H1 (cell line): ENCODE data around the gene MMP24OS. TPM values are rescaled to one million over a fixed set of nuclear protein-coding genes. Genes with fewer than 3 reads are reported as not detected.

Experiments
- CTCF ChIA-PET: fragments of 300-600 bp; sonication (Branson Sonifier 250); formaldehyde crosslinking; loops from one replicate; lab custom pipeline; 2021; ENCODE audit not compliant: partially characterized antibody; lab: Charles Lee
- POLR2A ChIA-PET: fragments of 300-600 bp; sonication (Branson Sonifier 250); formaldehyde crosslinking; loops from one replicate; lab custom pipeline; 2021; ENCODE audit warnings: inconsistent platforms; ENCODE audit not compliant: partially characterized antibody; lab: Charles Lee
- DNase-seq, 2 experiments: peaks; one replicate each; pipeline versions ENCODE4 v3.0.0 to v3.0.0-alpha.2; 2010 to 2022; ENCODE audit warnings: low spot score in 2 of 2, low read depth in 1 of 2, mixed read lengths in 1 of 2
- FAIRE-seq: peaks from 2 replicates; lab custom pipeline; 2011; peaks lifted over from hg19 to GRCh38; lab: Jason Lieb, UNC
- H2AFZ ChIP-seq: 2 replicates; pipeline ENCODE4 v1.8.1; 2012; ENCODE audit warnings: low read length, inconsistent platforms
- H2AK5ac ChIP-seq: 2 replicates; pipeline ENCODE4 v1.6.1; 2013; ENCODE audit warnings: low read depth, low read length
- H2BK120ac ChIP-seq: replicated peaks from 2 replicates; pipeline ENCODE3; 2013; ENCODE audit warnings: low read depth, low read length, inconsistent platforms
- H2BK12ac ChIP-seq: 2 replicates; pipeline ENCODE4 v1.6.1; 2013; ENCODE audit warnings: low read depth, low read length
- H2BK15ac ChIP-seq: 2 replicates; pipeline ENCODE4 v1.6.1; 2013; ENCODE audit warnings: low read length
- H2BK20ac ChIP-seq: 2 replicates; pipeline ENCODE4 v1.6.1; 2013; ENCODE audit warnings: low read length
- H2BK5ac ChIP-seq: 2 replicates; pipeline ENCODE4 v1.6.1; 2013; ENCODE audit warnings: low read depth, low read length
- H3K14ac ChIP-seq: 2 replicates; pipeline ENCODE4 v1.6.1; 2013; ENCODE audit warnings: inconsistent platforms; ENCODE audit not compliant: insufficient read length
- H3K18ac ChIP-seq: 2 replicates; pipeline ENCODE4 v1.6.1; 2013; ENCODE audit warnings: low read length; ENCODE audit errors: extremely low read depth
- H3K23ac ChIP-seq: 2 replicates; pipeline ENCODE4 v1.6.1; 2013; ENCODE audit warnings: inconsistent platforms; ENCODE audit not compliant: insufficient read length
- H3K23me2 ChIP-seq: 2 replicates; pipeline ENCODE4 v1.6.1; 2013; ENCODE audit warnings: low read depth, low read length
- H3K27ac ChIP-seq: 2 replicates; pipeline ENCODE4 v1.6.1; 2011; ENCODE audit warnings: low read depth, low read length, inconsistent platforms
- H3K27me3 ChIP-seq, 4 experiments: replicated peaks in 1 of 4; 1 replicate in 1 of 4; 2 replicates in 3 of 4; pipeline versions ENCODE4 v1.6.1 to v1.8.1; 2011 to 2013; ENCODE audit warnings: low read length in 3 of 4, mild to moderate bottlenecking in 3 of 4, inconsistent platforms in 2 of 4, mixed read lengths in 2 of 4, moderate library complexity in 1 of 4; ENCODE audit not compliant: control insufficient read depth in 3 of 4, insufficient read depth in 3 of 4; ENCODE audit errors: extremely low read depth in 1 of 4
- H3K36me3 ChIP-seq, 4 experiments: 2 replicates each; pipeline versions ENCODE4 v1.6.1 to v1.8.1; 2011 to 2013; ENCODE audit warnings: mild to moderate bottlenecking in 4 of 4, low read length in 3 of 4, moderate library complexity in 2 of 4, control low read depth in 1 of 4, inconsistent platforms in 1 of 4; ENCODE audit not compliant: insufficient read depth in 4 of 4, control insufficient read depth in 2 of 4
- H3K4ac ChIP-seq: replicated peaks from 2 replicates; pipeline ENCODE3; 2013; ENCODE audit warnings: low read length, low read depth, mixed read lengths, inconsistent platforms; ENCODE audit not compliant: insufficient read length
- H3K4me1 ChIP-seq, 4 experiments: replicated peaks in 1 of 4; 1 replicate in 1 of 4; 2 replicates in 3 of 4; pipeline versions ENCODE4 v1.6.1 to v1.8.1; 2011 to 2013; ENCODE audit warnings: low read length in 3 of 4, inconsistent platforms in 2 of 4, mixed read lengths in 1 of 4; ENCODE audit not compliant: insufficient read depth in 4 of 4, control insufficient read depth in 3 of 4
- H3K4me2 ChIP-seq, 2 experiments: 2 replicates each; pipeline versions ENCODE4 v1.6.1 to v1.8.1; 2011 to 2013; ENCODE audit warnings: low read depth in 2 of 2, low read length in 2 of 2, control low read depth in 1 of 2, inconsistent platforms in 1 of 2, mild to moderate bottlenecking in 1 of 2; ENCODE audit not compliant: insufficient read depth in 1 of 2
- H3K4me3 ChIP-seq, 4 experiments: fragments of 200-600, 300-600 bp in 1 of 4; sonication (generic), shearing (Covaris generic), sonication (Bioruptor Twin) in 1 of 4; 2 replicates each; pipeline versions ENCODE4 v1.5.1 to v1.8.1; 2011 to 2016; ENCODE audit warnings: low read length in 4 of 4, low read depth in 3 of 4, control low read depth in 2 of 4, inconsistent platforms in 2 of 4, mild to moderate bottlenecking in 2 of 4, mixed read lengths in 1 of 4, moderate library complexity in 1 of 4; ENCODE audit not compliant: insufficient read depth in 2 of 4; ENCODE audit errors: extremely low read depth in 1 of 4
- H3K56ac ChIP-seq: replicated peaks from 2 replicates; pipeline ENCODE3; 2013; ENCODE audit warnings: low read depth, mild to moderate bottlenecking, mixed read lengths, low read length, inconsistent platforms; ENCODE audit not compliant: insufficient read length
- H3K79me1 ChIP-seq: 2 replicates; pipeline ENCODE4 v1.6.1; 2013; ENCODE audit warnings: low read depth, low read length, control low read depth
- H3K79me2 ChIP-seq, 2 experiments: 2 replicates each; pipeline versions ENCODE4 v1.6.1 to v1.8.1; 2012 to 2013; ENCODE audit warnings: low read length in 2 of 2, mild to moderate bottlenecking in 2 of 2, inconsistent platforms in 1 of 2; ENCODE audit not compliant: insufficient read depth in 2 of 2, control insufficient read depth in 1 of 2
- H3K9ac ChIP-seq, 4 experiments: replicated peaks in 1 of 4; 1 replicate in 1 of 4; 2 replicates in 3 of 4; pipeline versions ENCODE4 v1.6.1 to v1.8.1; 2011 to 2013; ENCODE audit warnings: low read depth in 3 of 4, low read length in 3 of 4, control low read depth in 2 of 4, mild to moderate bottlenecking in 2 of 4, moderate library complexity in 2 of 4, inconsistent platforms in 1 of 4; ENCODE audit errors: extremely low read depth in 1 of 4
- H3K9me3 ChIP-seq, 2 experiments: 2 replicates each; pipeline versions ENCODE4 v1.6.1 to v1.8.1; 2012 to 2013; ENCODE audit warnings: mild to moderate bottlenecking in 2 of 2, moderate library complexity in 2 of 2, control low read depth in 1 of 2, inconsistent platforms in 1 of 2, low read depth in 1 of 2, low read length in 1 of 2, mixed read lengths in 1 of 2; ENCODE audit not compliant: insufficient read depth in 2 of 2
- H4K20me1 ChIP-seq, 2 experiments: replicated peaks in 1 of 2; 2 replicates each; pipeline versions ENCODE3 to v1.8.1; 2011 to 2013; ENCODE audit warnings: inconsistent platforms in 2 of 2, low read length in 2 of 2, mild to moderate bottlenecking in 1 of 2; ENCODE audit not compliant: insufficient read depth in 2 of 2, control insufficient read depth in 1 of 2
- H4K5ac ChIP-seq: 2 replicates; pipeline ENCODE4 v1.6.1; 2013; ENCODE audit warnings: low read length, low read depth, mixed read lengths, inconsistent platforms; ENCODE audit not compliant: insufficient read length
- H4K8ac ChIP-seq: 2 replicates; pipeline ENCODE4 v1.8.0; 2013; ENCODE audit warnings: mild to moderate bottlenecking, moderate library complexity, low read length, inconsistent platforms; ENCODE audit not compliant: insufficient read depth; ENCODE audit errors: extremely low read depth
- H4K91ac ChIP-seq: replicated peaks from 2 replicates; pipeline ENCODE3; 2013; ENCODE audit warnings: low read length, mixed read lengths, inconsistent platforms; ENCODE audit not compliant: insufficient read length
- CBX8 ChIP-seq: fragments of 300-800, 300-1000 bp; sonication (generic); IDR thresholded peaks from 2 replicates; pipeline ENCODE4 v1.7.1; 2016; ENCODE audit warnings: low read depth, low read length, borderline replicate concordance
- CREB1 ChIP-seq: IDR thresholded peaks from 2 replicates; pipeline ENCODE4 v1.6.1; 2012; ENCODE audit warnings: inconsistent platforms
- KDM1A ChIP-seq: fragments of 200-600, 300-600 bp; sonication (generic); IDR thresholded peaks from 2 replicates; pipeline ENCODE4 v1.7.1; 2016; ENCODE audit warnings: mild to moderate bottlenecking, low read length, borderline replicate concordance
- NANOG ChIP-seq: IDR thresholded peaks from 2 replicates; pipeline ENCODE4 v1.6.1; 2011; ENCODE audit warnings: low read length, low read depth, mild to moderate bottlenecking, inconsistent platforms; ENCODE audit not compliant: insufficient read depth, poor library complexity, severe bottlenecking
- RBBP5 ChIP-seq: IDR thresholded peaks from 2 replicates; pipeline ENCODE4 v1.7.1; 2012; ENCODE audit warnings: low read depth, mild to moderate bottlenecking, inconsistent platforms, low read length, moderate library complexity, borderline replicate concordance
- SP2 ChIP-seq: IDR thresholded peaks from 2 replicates; pipeline ENCODE4 v1.6.1; 2012; ENCODE audit warnings: mild to moderate bottlenecking, low read length, inconsistent platforms
- SRF ChIP-seq: IDR thresholded peaks from 2 replicates; pipeline ENCODE4 v1.6.1; 2011; ENCODE audit warnings: mild to moderate bottlenecking, low read depth, low read length, moderate library complexity
- TEAD4 ChIP-seq: IDR thresholded peaks from 2 replicates; pipeline ENCODE4 v1.6.1; 2012; ENCODE audit warnings: low read depth, low read length, inconsistent platforms, mixed read lengths
- WGBS, 2 experiments: shearing (Covaris generic) in 1 of 2; methylation state at CpG; one replicate each; pipeline versions ENCODE4 v1.1.6 to v1.1.7; 2013 to 2015; ENCODE audit warnings: low lambda C conversion rate in 2 of 2, mixed read lengths in 2 of 2, inconsistent platforms in 1 of 2, low coverage in 1 of 2, missing lambda C conversion rate in 1 of 2; ENCODE audit not compliant: insufficient replicate concordance in 2 of 2, insufficient coverage in 1 of 2, insufficient read length in 1 of 2; ENCODE audit errors: extremely low coverage in 1 of 2, missing lambda C conversion rate in 1 of 2; 5-methylcytosine and 5-hydroxymethylcytosine counted together
- polyA plus RNA-seq, 7 experiments: library from polyadenylated mRNA; depleted of rRNA in 3 of 7; stranded (reverse) in 5 of 7; unstranded in 2 of 7; fragments of >200 nt in 5 of 7; fragments of 200-250 nt in 2 of 7; gene quantifications; 1 replicate in 5 of 7; 2 replicates in 1 of 7; 4 replicates in 1 of 7; pipeline versions ENCODE4 v1.2.1 to v1.2.3, GENCODE V29; 2011 to 2013; ENCODE audit warnings: missing spikeins in 2 of 7, mixed read lengths in 2 of 7
- total RNA-seq: library from RNA; stranded (reverse); fragmentation: NEBNext Ultra II Directional; extraction: Animal tissue kit (Norgen Biotek cat#: 25700); gene quantifications from 2 replicates; pipeline ENCODE4 v1.2.1, GENCODE V29; 2021

MMP24OS gene
- total and polyA plus RNA-seq, 2 of the 8 experiments (the other 6 are each of a cell fraction or from before 2014, with no cell fraction given) = 19.0 to 21.3 TPM

DNA sequence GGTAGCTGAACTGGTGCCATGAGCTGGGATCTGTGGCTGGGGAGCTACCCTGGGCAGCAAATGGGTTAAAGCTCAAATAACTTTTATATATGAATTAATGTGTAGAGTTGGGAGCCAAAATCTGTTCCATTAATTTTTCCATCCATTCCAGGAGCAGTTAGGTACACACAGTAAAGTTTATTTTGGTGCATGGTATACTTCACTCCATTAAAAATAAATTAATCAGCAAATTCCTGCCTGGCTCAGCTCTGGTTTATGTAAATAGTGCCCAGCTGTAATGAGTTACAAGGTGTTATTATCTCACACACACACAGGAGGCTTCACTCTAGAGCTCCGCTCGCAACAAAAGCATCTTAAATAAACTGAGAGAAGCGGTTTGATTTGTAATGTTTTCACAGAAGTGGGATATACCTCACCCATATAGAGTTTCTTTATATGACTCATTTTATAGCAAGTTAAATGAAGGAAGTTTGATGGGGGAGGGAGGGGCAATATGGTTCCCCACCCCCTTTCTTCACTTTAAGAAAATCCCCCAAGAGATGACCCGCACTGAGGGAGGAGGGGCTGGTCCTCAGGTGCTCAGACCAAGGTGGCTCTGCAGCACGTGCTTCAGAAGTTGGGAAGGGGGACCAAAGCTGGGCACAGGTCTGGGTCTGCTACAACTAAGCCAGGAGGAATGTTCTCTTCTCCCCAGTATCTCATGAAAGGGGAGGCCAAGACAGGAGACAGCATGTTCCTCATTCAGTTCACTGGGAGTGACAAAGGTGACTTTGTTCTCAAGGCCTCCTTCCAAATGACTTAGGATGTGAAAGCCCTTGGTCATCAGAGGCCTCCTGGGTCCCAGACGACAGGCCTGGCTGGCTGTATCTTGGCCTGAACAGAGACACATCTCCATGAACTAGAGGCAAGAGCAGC, 24.8 kb upstream of the MMP24OS start:
- H2BK5ac ChIP-seq = no peak overlapping the region
- TF ChIP-seq KDM1A = no peak
- TF ChIP-seq SP2 = no peak
- no peak for TF ChIP-seq TEAD4
- TF ChIP-seq CREB1 = no peak
- TF ChIP-seq NANOG = no peak
- TF ChIP-seq RBBP5 = no peak
- no peak for TF ChIP-seq CBX8
- no peak for TF ChIP-seq SRF
- H3K79me2 ChIP-seq = no peaks in the 10 kb centered on the region
- no peaks in the 10 kb centered on the region for H3K79me1 ChIP-seq
- H3K23ac ChIP-seq = no peak overlapping the region
- H4K8ac ChIP-seq = no peak overlapping the region
- POLR2A ChIA-PET = interaction anchor here (0.8 to 2.3 kb wide), 3 partner anchors 14 to 153 kb away, joined by 3 to 11 read pairs (median 4); partner anchors contain the start of gene CEP250
- H4K20me1 ChIP-seq = no peaks in the 10 kb centered on the region
- H4K91ac ChIP-seq = no peak overlapping the region
- H3K4me2 ChIP-seq = no peak overlapping the region
- WGBS, 2 experiments = 88% methylated on average over 6 of the region's 6 CpGs; no CpG with 5 or more reads in 1 of the 2 experiments
- H3K4me3 ChIP-seq = no peak overlapping the region
- H3K36me3 ChIP-seq = no peaks in the 10 kb centered on the region
- CTCF ChIA-PET = interaction anchor here (0.7 to 13.8 kb wide), 23 partner anchors 8 to 332 kb away, joined by 3 to 141 read pairs (median 4); partner anchors contain the start of genes EDEM2, EIF6, FAM83C and GDF5
- no peak overlapping the region for H2AFZ ChIP-seq
- H2BK120ac ChIP-seq = no peak overlapping the region
- H3K56ac ChIP-seq = no peak overlapping the region
- H2BK12ac ChIP-seq = no peak overlapping the region
- no peak overlapping the region for H3K14ac ChIP-seq
- H3K4me1 ChIP-seq = peaks cover 0 to 4% (median 2%) of the 10 kb centered on the region in 4 experiments; a peak in 3 of 7 replicates
- H3K4ac ChIP-seq = no peak overlapping the region
- H3K18ac ChIP-seq = no peak overlapping the region
- H2AK5ac ChIP-seq = no peak overlapping the region
- no peaks in the 10 kb centered on the region for H3K23me2 ChIP-seq
- no peak overlapping the region for H3K9ac ChIP-seq
- no peak overlapping the region for H2BK20ac ChIP-seq
- no peak overlapping the region for H4K5ac ChIP-seq
- no peak overlapping the region for H2BK15ac ChIP-seq
- H3K27ac ChIP-seq = no peak overlapping the region
- H3K9me3 ChIP-seq = no peaks in the 10 kb centered on the region
- DNase-seq (no peak), FAIRE-seq (no peak)
- no peaks in the 10 kb centered on the region for H3K27me3 ChIP-seq
